ENCODE results near the gene ZNF451.
"Not testable (repeated sequence)": the region's sequence is repeated elsewhere in the genome, so short reads cannot be mapped to it uniquely, and the experiment has no call there.

ZNF451 gene

DNA sequence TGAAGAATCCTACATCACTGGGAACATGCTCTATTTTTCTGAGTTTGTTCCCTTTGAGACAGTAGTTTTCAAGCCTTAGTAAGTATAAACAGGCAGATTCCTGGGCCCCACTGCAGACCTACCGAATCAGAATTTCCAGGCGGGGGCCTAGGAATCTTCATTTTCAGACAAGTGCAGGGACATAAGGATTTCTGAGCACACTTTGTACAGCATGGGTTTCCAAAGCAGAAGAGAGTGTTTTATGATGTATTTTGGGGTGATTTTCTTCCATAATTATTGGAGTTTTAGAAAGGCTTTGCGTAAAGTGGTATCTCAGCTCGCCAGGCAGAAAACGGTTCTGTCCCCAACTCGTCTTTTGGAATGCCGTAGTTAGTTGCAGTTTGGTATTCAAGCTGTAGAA, 1.4 kb downstream of the ZNF451 start:
- DNase-seq = not testable (repeated sequence)

DNA sequence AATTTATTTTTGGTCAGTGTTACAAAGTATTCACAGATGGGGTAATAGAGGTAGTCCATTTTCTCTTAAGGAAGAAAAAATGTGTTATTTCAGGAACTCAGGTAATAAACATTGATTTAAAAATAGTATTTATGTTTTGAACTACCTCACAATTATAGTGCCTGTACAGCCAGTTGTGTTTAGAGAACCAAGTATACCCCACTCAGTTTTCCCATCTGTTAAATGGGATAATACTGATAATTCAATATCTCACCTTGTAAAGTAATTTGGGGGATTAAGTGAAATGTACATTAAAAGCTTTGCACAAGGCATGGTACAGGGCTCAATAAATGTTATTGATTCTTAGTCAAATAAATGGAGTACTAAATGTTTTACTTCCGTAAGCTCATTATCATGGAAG, 4.7 kb downstream of the ZNF451 start:
- no peak for DNase-seq

DNA sequence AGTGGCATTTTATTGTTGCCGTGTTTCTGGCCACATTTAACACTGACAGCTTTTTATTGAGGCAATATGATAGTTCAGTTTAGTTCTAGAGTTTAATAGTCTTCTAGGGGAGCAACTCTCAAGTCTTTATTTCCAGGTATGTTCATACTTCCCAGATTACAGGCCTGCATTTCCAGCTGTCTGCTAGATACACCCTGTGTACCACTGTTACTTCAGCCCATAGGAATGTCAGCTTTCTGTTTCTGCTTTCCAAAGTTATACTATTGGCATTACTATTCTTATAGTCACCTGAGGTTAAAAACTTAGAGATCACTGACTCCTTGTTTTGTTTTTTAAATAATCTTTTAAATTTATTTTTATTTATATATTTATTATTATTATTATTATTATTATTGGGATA, 7.6 kb downstream of the ZNF451 start:
- no peak for DNase-seq

DNA sequence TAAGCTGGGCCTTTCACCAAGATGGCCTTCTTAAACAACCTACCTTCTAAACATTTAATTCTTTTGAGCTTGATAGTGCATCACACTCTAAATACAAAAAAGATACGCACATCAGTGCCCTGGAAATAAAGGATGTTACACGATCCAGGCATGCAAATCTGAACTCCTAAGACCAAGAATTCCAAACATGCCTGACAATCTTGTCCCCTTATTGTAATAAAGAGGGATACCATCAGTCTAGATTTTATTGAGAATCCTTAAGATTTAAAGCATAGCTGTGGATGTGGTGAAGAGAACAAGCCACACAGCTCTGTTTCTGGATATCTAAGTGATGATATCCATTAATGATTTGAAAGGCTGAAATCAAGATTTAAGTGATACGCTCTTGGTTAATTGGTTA, 13.0 kb downstream of the ZNF451 start:
- no peak for DNase-seq

DNA sequence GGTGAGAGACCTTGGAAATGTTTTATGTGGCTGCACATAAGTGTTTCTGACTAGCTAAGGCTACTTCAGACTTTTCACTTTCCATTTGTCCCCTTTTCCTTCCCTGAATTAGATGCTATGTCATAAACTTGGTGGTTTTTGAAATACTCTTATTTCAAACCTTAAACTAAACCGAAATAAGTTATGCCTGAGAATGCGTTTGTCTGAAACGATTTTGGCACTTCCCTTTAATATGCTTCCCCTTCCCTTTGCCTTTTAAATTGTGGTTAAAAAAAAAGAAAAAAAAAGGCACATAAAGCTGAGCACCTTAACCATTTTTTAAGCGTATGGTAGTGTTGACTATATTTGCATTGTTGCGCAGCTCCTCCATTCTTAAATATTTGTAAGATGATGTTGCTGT, 14.3 kb downstream of the ZNF451 start:
- no peak for DNase-seq

DNA sequence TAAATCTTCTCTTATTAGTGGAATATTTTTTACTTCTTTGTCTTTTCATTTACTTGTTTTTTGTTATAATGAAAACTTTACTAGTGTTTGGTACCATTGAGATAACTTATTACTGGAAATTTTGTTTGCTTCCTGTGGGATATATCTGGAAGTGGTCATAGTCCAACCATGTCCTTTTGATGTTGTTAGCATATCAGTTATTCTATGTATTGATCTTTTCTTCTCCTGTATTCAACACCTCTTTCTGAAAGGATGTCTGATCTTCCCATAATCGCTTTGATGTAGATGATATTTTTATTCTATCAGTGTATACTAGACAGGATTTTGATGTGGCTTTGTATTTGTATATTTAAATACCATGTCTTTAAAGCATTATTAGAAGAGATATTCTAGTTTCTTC, 17.0 kb downstream of the ZNF451 start:
- no peak for DNase-seq

DNA sequence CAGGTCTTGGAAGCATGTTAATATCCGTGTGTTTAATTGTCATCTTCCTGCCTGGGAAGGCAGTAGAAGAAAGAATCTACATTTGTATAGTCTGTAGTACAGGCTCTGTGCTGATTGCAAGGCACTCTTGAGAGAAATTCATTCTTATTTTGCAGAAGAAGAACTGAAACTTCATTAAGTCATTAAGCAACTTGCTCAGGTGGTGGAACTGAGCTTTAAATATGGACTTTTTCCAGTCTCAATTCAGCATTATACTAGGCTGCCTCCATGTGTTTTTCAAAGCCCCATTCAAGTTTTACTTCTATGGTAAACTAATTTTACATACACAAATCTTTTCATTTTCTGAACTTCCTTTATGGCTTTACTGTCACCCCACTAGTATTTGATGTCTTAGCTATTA, 18.7 kb downstream of the ZNF451 start:
- no peak for DNase-seq

DNA sequence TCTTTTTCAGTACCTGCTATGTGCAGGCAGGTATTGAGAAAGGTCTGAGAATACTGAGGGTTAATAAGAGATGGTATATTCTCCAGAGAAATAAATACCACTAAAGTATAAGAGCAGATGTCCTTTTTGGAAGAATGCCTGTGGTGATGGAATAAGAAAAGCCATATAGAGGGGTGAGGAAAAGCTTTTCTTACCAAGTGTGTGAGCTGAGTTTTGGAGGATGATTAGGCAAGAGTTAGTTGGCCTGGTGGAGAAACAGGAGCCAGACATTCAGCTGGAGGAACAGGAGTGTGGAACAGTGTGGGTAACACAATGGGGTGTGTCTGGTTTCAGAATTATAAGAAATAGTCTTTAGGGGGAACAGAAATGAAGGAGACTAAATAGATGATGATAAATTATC, 19.9 kb downstream of the ZNF451 start:
- DNase-seq = no peak

DNA sequence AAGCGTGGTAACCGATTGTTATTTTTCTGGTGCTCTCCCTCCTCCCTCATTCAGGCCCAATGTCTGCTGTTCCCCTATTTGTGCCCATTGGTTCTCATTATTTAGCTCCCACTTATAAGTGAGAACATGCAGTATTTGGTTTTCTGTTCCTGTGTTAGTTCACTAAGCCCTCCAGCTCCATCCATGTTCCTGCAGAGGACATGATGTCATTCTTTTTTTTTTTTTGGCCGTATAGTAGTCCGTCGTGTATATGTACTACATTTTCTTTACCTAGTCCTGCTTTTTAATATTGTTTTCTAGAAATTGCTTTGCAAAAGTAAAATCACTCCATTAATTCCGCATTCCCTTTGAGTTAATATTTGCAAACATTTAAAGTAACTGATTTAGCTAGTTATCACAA, 23.1 kb downstream of the ZNF451 start:
- DNase-seq = no peak

DNA sequence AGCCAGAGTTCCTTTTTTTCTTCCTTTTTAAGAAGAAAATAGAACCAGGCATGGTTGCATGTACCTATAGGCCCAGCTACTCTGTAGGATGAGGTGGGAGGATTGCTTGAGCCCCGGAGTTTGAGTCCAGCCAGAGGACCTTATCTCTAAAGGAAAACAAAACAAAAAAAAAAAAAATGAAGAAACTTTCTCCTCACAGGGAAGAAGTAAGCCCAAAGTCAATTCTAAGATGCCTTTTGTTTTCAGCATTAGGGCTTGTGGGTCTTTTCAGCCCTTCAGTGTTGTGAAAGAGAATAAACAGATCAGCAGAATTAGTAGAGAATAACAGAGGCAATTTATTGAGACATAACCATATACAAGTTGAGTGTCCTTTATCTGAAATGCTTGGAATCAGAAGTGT, 26.8 kb downstream of the ZNF451 start:
- no peak for DNase-seq

DNA sequence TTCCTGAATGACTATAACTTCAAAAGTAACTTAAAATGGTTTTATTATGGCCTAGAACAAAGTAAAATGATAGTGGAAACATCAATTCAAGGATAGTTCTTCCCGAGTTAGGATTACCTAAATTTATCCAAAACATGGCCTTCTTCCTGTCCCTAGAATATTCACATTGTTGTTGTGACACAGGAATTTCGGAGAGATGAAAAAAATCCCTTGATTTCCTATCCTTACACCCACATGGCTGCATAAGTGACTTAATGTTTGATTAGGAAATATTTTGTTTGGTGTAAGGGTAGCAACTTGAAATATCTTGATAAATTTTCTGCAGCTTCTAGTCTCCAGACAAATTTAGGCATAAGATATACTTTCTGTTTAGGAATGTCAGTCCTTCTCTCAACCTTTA, 27.8 kb downstream of the ZNF451 start:
- no peak for DNase-seq

DNA sequence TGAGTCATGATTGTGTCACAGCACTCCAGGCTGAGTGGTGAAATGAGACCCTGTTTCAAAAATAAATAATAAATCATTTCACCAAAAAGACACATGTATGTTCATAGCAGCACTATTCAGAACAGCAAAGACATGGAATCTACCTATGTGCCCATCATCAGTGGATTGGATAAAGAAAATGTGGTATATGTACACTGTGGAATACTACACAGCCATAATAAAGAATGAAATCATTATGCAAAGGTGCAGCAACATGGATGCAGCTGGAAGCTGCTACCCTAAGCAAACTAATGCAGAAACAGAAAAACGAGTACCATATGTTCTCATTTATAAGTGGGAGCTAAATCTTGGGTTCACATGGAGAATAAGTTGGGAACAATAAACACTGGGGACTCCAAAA, 33.1 kb downstream of the ZNF451 start:
- DNase-seq = no peak

DNA sequence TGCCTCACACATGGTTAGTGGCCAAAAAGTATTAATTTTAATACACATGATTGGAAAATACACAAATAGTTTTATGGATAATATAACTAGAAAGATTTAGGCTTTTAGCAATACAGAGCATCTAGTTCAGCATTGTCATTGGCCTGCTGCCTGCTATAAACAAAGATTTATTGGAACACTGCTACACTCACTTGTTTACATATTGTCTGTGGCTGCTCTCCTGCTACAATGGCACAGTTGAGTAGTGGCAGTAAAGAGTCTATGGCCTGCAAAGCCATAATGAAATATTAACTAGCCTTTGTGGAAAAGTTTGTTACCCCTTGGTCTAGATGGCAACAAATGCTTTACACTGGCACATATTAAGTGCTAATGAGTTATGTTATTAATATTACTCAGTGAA, 37.8 kb downstream of the ZNF451 start:
- DNase-seq = no peak

DNA sequence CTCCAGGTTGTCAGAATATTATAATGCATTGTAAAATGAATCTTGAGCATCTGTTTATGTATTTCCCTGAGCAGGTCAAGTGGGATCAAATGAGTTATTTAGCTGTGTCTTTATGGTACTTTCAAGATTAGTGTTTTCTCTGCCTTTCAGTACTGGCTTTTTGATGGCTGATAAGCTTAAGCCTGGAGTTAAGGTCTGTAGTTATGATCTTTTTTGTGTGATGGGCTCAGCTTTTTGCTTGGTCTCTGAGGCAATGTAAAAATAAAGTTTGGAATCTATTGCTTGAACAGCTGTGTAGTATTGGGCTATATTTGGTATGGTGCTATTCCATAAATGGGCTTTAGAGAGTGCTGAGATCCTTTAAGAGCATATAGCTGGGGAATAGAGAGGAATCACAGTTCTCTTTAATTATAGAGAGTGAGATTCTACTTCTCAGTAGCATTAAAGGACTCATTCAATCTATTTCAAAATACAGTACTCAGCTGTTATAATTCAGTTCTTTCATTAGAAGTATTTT, 40.7 kb downstream of the ZNF451 start:
- no peak for DNase-seq

DNA sequence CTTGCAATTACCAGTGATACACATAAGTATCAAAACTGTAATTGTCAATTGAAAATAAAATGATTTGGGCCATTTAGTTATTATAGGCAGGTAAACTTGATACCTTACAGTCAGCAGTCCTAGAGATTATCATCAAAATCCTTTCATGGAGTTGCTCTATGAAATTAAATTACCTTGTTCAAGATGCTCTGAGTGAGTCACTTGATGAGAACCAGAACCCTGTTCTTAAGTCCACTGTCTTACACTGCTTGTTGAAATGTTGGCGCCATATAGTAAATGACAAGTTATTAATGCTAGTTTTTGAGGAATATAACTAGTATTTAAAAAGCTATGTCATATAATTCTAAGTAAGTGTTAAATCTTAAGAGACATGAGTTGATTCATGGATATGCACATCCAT, 45.0 kb downstream of the ZNF451 start:
- DNase-seq = no peak

DNA sequence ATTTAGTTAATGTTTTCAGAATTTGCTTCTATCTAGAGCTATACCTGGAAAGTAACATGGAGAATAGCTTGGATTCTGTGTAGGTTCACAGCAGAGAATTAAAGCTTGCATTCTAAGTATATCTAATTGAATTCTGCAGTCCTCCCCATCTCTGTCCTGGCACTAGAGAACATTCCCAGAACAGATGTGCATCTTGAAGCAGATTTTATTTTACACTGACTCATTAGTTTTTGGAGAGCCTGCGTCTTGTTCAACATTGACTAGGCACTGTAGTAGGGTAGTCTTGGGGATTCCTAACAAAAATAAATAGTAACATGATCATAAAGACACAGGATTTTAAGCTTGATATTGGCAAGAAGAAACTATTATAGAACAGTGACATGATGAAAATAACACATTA, 45.9 kb downstream of the ZNF451 start:
- no peak for DNase-seq

DNA sequence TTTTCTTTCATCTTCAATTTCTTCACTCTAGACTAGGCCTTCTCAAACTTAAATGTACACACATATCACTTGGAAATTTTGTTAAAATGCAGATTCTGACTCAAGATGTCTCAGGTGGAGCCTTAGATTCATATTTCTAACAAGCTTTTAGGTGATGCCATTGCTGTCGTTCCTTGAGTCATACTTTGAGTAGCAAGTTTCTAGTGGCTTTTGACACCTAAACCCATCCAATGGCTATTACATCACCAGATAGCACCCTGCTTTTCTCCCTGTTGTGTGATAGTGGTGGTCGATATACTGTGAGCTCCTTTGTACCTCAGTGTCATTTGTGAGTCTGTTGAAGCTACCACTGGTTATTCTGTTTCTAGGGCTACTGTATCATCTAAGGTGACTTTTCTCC, 47.4 kb downstream of the ZNF451 start:
- no peak for DNase-seq

DNA sequence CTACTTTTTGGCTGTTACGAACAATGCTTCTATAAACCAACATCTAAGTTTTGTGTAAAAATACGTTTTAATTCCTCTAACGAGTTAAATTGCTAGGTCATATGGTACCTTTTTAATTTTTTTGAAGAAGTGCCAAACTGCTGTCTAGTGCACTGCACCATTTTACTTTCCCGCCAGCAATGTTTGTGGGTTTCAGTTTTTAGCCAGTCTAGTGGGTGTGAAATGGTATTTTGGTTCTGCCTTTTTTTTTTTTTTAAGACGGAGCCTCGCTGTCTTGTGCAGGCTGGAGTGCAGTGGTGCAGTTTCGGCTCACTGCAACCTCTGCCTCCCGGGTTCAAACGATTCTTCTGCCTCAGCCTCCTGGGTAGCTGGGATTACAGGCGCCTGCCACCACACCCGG, 48.0 kb downstream of the ZNF451 start:
- no peak for DNase-seq

DNA sequence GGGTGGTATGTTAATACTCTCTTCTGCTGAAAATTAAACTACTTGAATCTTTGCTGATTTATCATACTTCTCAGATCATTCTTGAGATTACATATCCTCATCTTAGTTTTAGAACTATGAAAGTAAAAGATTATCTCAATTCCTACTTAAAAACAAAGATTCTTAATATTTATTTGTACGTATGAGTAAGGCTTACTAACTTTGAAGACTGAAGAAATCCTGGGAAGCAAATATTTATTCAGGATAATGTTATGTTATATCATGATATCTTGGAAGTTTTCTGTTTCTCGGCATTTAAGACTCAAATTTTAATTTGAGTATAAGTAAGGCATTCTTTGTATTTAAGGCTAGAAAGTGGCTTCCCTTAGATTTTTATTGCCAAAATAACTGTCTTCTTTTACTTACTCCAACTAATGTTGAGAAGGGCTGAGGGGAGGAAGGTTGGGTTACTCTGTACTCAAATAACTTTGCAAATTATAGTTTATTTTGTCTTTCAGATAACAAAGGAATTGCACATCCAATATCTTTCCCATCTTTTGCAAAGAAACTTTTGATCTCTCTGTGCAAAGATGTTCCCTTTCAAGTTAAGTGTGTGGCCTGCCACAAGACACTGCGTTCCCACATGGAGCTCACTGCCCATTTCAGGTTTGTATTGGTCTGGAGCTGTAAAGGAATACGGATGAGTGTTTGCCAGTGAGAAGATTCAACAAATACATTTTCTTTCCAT, 51.6 kb downstream of the ZNF451 start:
- no peak for DNase-seq

DNA sequence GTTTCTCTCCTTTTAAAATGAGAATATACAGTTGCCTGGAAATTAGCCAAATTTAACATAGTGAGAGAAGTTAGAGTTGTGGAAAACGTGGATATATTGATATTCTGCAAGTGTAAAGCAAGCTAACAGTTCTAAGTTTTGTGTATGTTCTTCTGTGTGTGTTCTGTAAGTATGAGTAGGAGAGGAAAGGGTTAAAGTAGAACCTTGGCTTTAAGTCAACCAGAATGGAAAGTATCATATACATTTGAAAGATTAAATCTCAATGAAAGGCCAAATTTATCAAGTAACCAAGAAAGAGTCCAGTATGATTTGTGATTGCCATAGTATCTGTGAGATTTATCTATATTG, 52.2 kb downstream of the ZNF451 start:
- DNase-seq = no peak

DNA sequence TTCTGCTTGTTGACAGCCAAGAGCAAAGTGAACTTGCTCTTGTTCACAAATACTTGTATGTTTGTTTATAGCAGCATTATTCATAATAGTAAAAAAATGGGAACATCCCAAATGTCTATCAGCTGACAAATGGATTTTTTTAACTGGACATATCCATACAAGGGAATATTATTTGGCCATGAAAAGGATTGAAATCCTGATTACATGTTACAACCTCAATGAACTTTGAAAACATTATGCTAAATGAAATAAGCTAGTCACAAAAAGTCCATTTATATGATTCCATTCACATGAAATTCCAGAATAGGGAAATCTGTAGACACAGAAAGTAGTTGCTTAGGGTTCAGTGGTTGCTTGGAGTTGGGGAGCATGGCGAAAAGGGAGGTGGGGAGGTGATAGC, 53.7 kb downstream of the ZNF451 start:
- no peak for DNase-seq

DNA sequence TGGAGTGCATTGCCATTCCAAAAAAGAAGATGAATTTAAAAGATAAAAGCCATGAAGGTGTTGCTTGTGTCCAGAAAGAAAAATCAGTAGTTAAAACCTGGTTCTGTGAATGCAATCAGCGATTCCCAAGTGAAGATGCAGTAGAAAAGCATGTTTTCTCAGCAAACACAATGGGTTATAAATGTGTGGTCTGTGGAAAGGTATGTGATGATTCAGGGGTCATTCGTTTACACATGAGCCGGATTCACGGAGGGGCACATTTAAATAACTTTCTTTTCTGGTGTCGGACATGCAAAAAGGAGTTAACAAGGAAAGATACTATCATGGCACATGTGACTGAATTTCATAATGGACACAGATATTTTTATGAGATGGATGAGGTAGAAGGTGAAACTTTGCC, 57.4 kb downstream of the ZNF451 start:
- DNase-seq = no peak

DNA sequence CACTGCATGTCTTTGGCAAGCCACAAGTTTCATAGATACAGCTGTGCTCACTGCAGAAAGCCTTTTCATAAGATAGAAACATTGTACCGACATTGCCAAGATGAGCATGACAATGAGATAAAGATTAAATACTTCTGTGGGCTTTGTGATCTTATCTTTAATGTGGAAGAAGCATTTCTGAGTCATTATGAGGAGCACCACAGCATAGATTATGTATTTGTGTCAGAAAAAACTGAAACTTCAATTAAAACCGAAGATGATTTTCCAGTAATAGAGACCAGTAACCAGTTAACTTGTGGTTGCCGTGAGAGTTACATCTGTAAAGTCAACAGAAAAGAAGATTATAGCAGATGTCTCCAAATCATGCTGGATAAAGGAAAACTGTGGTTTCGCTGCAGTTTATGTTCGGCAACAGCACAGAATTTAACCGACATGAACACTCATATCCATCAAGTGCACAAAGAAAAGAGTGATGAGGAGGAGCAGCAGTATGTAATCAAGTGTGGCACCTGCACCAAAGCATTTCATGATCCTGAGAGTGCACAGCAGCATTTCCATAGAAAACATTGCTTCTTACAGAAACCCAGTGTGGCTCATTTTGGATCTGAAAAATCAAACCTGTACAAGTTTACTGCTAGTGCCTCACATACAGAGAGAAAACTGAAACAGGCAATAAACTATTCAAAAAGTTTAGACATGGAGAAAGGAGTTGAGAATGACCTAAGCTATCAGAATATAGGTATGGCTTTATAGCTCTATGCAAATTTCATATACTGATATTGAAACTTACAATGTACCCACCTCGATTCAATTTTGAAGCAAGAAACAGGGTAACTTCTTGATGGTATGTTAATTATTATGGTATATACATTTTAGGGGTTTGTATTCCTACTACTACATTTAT, 58.2 kb downstream of the ZNF451 start:
- no peak for DNase-seq

DNA sequence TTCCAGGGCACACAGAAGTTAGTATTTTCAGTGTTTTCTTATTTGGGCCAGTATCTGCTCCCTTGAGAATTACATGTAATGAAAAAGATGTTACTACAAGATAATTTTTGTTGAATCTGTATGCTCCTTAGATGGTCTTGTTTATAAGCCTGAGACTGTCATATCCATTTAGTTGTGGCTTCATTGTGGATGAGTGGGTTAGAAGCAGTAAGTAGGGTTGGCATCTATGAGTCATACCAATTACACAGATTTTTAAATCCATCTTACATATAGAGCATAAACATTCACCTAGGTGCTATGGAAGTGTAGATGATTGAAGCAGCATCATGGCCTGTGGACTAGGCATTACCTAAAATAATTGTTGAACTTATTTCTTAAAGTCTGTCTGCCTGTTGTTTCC, 68.7 kb downstream of the ZNF451 start:
- DNase-seq = no peak

DNA sequence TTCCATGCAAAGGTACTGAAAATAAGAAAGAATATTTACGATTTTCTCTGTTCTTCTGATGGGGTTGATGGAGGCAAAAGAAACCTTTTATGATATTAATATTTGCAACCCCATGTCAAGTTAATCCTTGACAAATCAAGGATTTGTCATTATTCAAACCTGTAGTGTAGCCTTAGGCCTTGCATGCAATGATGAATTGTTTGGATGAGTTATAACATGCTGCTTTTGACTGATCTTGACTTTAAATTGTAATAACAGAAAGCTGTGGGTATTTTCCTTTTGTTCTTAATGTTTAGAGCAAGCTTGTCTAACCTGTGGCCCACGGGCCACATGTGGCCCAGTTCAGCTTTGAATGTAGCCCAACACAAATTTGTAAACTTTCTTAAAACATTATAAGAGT, 69.1 kb downstream of the ZNF451 start:
- DNase-seq = no peak
